SHP77 treated with DMSO at 0.1 percent for 48 hours (cell line): Measurements from ENCODE around the gene PFKFB2.

Experiments
- DNase-seq: peaks from one replicate; lab custom pipeline; 2025; lab: John Stamatoyannopoulos, UW

PFKFB2 gene

DNA sequence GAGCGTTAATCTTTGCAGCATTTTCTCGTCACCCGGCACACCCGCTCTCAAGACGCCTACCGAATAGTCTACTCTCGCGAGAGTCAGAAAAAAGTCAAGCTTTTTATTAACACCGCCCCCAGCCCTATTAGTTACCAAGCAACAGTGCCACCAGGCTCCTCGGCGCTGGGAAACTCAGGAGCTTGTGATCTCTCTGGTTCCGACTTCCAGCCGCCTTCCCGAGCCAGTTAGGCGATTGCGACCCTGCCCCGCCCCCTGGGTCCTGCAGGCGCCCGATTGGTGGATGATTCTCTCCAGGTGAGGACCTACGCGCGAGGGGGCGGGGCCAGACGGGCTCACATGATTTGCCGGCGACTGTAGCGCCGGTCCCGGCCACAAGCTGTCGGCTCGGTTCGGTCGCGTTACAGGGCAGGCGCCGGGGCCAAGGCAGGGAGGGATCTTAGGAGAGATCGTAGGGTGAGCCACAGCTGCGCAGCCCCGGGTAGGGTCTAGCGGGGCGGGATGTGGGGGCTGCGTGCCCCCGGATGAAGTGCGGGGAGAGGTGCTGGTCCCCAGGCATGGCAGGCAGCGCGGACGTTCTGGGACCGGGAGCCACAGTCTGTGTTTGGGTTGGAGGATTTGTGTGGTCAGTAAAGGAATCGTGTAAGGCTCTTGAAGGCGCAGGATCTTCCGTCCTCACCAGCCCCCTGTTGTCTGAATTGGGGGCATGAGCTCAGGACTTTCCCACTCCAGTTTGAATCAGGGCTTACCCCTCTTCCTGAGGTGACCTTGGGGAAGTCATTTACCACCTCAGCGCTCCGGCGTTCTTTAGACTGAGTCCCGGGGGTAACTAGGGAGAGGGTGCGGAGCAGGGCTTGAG lies at the start of gene PFKFB2:
Gene PFKFB2 (plus strand): TSS at position 365 of the 859 bp plus-strand sequence. CDS start 1,443 bp downstream, outside the sequence.
- peak; percentile 96 for DNase-seq

DNA sequence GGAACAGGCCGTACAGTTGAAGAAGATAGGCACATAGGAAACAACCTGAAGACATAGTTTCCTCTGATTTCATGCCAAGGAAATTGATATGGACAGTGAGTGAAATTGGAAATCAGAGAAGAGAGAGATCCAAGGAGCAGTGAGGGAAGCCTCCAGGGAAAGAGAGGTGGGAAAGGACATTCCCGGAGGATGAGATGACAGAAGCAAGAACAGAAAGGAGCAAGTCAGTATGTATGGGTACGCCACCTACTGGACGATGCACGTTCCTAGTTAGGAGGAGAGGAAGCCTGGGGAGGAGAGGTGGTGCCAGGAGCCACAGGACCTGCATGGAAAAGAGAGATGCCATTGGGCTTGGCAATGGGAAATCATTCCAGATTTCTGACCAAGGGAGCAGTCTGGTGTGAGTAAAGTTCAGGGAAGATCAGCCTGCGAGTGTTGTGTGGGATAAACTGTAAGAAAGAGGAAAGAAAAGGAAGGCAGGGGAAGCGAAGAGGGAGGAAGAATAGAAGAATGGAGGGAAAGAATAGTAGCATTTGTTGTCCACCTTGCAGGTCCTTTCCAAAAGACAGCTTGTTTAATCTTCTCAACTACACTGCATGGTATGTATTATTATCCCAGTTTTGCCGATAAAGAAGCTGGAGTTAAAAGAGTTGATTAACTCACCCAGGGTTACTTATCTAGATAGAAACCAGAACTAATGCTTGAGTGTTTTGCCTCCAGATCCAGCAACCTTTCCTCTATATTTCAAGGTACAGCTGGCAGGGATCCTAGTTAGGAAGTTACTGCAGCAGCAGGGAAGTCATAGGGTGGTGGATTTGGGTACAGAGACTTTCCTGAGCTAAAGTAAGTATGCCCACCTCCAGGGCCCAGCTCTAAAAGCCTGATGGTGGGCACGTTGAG lies 47.9 kb upstream of the PFKFB2 start:
- no peak for DNase-seq

DNA sequence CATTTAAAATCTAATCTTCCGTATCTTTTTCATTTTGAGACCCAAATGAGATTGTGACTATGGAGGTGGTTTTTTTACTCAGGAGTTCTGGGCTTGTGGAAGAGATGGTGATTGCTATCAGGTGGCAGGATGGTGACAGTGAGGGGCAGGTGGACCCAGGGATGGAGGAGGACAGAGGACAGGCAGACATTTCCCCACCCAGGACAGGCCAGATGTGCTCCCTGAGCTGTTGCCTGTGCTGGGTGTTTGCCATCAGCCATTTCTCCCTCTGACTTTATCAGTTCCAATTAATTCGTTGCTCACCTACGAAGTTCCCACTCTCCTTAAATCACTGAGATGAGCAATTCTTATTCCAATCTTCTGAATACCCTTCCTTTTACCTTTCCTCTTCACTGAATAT lies 47.0 kb upstream of the PFKFB2 start:
- DNase-seq, result no peak

DNA sequence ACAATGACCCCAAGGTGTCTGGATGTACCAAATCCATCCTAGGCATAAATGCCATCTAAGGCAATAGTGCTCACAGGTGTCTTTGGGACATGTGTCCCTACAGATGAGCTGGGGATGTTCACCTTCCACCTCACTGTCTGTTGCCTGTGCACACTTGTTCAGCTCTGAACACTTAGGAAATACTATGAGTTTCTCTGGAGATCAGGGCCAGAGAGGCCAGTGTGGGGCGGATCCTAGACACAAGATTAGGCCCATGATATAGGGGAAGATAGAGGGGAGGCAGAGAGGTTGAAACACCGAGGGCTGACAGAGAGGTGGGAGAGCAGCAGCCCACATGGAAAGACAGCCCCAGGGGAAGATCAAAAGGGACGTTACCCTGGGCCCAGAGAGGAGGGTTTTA lies 46.2 kb upstream of the PFKFB2 start:
- no peak for DNase-seq

DNA sequence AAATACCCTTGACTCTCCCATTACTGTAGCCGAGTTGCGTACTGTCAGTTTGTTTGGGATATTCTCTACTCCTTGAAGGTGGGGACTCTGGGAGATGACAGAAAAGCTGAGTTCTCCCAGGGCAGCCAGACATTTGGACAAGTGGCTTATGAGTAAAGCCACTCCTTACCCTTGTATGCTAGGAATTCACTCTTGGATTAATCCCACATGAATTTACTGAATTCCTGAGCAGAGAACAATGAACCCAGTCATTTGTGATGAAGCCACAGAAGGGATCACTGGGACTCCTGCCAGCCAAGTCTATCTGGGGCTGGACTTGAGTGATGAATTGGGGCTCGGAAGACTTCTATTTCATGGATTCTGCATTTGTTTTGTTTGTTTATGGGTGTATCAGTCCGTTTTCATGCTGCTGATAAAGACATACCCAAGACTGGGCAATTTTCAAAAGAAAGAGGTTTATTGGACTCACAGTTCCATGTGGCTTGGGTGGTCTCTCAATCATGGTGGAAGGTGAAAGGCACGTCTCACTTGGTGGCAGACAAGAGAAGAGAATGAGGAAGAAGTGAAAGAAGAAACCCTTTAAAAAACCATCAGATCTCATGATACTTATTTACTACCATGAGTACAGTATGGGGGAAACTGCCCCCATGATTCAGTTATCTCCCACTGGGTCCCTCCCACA lies 45.6 kb upstream of the PFKFB2 start:
- DNase-seq, result no peak

DNA sequence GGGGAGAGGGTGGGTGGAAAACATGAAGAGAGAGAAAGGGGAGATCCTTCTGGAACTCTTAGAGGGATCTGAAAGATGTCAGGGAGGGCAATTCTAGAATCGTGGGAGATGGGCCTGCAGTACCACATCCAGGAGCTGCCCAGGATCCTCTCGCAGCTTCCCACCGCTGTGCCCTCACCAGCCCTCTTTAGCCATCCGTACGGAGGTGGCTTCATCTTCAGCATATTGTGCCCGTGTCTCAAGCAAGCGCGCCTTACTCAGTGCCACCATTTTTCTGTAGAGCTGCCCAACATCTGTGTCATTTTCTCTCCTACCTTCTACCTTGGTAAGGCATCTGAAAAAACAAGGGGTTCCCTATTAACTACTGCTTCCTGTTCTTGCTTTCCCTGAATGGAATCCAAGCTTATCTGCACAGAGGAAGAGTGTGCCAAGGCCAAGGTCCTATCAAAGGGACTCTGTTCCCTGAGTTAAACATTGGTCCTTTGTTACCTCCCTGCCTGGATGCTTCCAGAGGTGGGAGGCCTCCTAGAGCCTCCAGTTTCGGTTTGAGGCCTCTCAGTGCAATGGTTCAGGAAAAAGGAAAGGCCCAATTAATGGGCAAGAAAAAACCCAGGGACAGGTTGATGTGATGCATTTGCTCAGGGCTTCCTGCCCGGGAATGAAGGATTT lies 43.8 kb upstream of the PFKFB2 start:
- DNase-seq, result no peak

DNA sequence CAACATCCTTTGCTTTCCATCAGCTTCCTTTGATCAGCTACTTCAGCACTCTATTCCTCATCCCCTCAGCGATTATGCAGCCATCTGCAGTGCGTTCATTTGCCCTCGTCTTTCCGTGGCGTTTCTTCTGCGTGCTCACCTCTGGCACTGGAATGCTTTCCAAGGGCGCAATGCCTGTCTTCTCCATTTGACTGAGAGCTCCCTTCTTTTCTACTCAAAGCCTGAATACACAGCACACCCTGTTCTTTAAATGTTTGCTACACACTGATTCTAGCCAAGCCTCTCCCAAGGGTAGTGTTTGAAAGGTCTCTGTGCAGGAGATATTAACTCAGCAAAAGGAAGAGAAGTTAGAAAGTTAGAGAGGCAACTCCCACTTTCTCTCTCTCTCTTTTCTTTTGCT lies 43.1 kb upstream of the PFKFB2 start:
- DNase-seq, result no peak

DNA sequence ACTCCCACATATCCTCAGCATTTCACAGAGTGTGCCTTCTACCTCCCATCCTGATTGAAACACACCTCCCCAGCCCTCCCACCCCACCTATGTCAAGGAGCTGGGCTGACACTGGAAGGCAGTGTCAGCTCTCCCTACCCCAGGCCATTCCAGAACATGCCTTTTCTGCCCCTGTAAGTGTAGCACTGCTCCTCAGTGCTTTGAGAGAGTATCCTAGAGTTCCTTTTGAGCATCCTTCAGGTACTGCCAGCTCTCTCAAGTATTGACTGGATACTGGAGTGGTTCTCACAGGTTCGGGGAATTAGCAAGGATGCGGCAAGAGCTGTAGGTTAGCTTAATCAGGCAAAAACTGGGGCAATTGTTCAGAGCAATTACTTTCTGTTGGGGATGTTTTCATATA lies 42.3 kb upstream of the PFKFB2 start:
- DNase-seq, result no peak

DNA sequence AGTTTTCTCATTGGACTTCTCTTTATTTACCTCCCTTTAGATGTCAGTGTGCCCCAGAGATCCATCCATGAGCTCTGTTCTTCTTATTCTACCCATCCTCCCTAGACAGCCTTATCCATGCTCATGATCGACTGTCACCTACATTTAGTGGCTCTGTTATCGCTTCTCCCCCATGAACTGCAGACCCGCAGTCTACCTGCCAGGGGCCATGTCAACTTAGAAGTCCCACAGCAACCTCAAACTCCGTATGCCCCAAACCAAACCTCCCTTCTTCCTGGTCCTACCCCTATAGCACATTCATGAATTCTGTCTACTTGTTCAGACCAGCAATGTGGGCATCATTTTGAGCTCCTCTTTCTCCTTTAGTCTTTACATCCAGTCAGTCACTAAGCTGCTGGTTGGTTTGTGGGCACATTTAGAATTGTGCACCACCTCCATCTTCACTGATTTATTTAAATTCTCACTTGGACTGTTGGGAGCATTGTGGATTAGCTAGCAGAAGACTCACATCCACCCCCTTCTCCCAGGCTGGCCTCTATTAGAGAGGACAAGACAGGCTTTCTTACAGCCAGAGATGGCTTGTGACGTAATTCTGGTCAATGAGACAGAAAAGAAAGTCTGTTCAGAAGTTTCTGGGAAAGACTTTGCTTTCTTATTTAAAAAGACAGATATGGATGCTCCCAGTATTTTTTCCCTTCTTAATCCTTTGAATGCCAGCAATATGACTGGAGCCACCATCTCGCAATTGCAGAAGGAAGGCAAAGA lies 39.6 kb upstream of the PFKFB2 start:
- DNase-seq, result no peak

DNA sequence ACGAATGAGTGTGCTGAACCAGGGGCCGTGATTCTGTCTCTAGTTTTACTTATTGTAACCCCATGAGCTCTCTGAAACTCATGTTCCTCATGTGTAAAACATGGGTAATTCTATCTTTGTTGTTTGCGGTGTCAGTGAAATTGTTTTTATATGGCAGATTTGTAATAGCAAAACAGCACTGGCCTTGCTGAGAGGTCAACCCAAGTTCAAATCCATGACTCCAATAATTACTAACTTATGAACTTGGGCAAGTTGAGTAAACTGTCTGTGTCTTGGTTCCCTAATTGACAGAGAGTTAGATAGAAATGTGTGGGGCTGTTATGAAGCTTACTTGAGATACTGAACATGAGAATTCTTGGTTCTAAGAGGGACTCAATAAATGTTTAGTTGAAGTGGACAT lies 38.3 kb upstream of the PFKFB2 start:
- DNase-seq, result no peak

DNA sequence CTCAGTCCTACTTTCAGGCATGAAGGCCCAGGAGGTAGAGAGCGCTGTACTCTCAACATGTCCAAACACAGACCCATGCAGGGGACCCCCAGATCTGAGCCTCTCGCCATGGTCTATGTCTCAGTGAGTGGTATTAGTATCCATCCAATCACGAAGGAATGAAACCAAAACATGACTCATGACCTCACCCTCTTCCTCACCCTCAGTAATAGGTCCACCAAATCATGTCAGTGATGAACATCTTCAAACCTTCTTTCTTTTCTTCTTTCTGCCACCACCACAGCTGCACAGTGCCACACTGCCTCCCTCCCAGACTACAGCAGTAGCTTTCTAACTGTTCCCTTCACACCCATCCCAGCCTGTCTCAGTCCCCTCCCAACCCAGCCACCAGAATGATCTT lies 37.3 kb upstream of the PFKFB2 start:
- no peak for DNase-seq

DNA sequence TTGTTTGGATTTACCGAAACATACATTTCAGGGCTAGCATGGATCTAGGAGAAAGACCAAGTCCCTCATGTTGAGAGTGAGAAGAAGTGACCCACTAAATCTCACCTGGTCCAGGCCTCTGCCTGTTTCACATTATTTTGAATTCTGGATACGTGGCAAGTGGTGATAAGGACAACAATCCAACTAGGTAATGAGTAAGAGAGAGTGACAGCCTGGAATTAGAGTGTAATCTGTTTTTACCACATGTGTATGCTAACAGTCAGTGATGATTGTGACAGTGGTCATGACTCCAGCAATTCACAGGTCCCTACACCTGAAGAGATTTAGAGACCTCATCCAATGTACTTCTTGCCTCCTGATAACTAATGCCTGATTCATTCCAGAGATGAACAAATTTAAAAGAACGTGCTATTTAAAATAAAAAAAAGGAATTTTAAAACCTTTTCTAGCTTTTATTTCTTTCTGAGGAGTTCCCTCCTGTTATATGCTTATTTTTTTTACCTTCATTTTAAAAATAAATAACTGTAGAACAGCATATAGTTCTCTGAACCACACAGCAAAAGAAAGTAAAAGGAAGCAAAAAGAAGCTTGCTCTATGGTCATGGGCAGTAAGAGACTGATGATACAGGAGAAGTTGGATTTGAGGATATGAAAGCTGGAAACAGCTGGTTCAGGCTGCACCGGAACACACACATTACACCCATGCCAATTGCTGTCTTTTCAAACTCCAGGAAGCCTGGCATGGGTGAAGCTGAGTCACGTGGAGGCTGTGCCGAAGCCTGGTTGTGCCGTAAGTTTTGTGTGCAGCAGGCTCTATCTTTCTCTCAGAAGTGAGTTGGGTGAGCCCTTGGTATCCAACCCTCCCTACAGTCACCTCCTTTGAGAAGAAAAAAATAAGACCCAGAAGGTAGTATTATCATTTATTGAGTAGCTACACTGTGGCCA lies 35.2 kb upstream of the PFKFB2 start:
- DNase-seq, result no peak

DNA sequence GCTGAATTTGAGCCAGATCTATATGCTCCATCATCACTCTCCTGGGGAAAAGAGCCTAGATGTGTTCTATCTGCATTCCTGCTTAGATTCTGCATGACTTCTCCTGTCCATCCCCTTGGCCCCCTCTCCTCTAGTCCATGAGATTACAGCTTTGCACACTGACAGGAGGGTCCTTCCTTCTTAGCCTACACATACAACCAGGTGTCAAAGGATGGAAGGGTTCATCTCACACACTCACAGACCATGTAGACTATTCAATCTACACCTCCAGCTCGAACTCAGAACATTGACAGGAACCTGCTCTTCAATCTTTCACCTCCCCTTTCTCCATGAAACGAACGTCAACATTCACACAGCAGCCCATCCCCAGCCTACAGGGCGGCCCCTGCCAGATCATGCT lies 34.4 kb upstream of the PFKFB2 start:
- no peak for DNase-seq

DNA sequence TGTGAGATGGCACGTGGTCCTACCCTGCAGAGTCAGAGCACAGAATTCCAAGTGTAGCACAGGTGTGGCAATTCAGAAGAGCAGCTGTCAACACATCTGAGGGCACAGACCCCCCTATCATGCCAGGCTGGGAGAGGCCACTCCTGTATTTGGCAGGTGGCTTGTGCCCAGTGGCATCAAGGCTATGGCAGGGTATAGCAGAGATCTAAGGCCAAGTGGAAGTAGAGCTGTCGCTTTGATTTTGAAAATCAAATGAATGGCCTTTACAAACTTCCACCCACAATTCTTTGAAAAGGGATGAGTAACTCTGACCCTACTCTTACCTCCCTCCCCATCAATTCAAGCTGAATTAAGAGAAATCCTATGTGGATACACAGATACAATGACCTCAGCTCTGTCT lies 33.9 kb upstream of the PFKFB2 start:
- DNase-seq, result no peak

DNA sequence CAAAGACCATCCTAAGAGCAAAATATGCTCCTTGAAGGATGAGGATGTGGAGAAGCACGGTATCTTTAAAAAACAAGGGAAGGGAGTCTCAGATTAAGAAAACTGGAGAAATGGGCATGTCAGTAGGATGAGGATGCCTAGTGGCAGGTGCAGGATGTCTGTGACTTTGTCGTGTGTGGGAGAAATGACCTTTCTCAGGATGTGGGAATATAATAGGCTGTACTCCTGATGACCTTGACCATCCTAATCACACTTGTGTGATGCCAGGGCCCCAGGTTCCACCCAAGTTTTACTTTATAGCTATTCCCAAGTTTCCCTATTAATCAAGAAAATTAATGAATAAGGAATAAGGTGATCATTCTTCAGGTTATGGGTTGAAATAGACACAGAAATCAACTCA lies 33.4 kb upstream of the PFKFB2 start:
- no peak for DNase-seq

DNA sequence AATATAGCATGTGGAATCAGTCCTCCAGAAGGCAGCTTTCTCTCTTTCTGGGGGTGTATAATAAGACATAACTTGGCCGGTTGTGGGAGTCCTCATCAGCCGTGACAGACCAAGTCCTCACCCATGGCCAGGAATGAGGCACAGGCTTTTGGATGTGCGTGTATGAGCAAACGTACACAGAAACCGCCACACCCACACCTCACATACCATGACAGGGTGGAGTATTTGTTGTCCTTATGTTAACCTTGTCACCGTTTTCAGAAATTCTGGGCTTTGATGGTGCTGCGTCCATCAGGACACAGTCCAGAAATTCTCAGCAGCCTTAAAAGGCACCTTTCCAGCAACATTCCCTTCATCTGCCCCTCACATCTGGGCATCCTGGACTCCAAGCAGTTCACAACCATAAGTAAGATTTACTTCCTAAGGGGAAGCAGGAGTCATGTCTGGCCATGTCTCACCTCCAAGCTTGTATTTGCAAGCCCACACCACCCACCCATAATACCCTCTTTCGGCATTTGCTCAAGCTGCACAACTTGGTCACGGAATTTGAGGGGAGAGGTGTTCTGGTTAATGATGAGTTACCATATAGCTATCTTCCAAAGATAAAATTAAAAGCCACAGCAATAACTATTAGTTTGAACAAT lies 32.9 kb upstream of the PFKFB2 start:
- DNase-seq, result no peak

DNA sequence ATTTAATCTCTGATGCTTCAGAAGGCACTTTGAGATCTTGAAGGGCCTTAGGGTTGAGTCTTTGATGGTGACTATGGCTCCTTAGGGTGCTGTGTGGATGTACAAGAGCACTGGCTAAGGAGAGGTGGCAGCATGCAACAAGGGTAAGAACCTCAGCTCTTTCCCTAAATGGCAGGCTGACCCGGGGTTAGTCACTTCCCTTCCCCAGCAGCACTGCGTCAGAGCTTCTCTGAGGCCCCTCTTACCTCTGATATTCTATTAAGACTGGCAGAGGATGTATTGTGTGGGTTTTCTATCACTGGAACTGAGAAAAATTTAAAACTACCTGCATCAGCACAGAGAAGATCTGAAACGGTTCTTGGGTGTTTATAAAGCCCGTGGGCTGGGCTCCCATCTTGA lies 32.4 kb upstream of the PFKFB2 start:
- no peak for DNase-seq

DNA sequence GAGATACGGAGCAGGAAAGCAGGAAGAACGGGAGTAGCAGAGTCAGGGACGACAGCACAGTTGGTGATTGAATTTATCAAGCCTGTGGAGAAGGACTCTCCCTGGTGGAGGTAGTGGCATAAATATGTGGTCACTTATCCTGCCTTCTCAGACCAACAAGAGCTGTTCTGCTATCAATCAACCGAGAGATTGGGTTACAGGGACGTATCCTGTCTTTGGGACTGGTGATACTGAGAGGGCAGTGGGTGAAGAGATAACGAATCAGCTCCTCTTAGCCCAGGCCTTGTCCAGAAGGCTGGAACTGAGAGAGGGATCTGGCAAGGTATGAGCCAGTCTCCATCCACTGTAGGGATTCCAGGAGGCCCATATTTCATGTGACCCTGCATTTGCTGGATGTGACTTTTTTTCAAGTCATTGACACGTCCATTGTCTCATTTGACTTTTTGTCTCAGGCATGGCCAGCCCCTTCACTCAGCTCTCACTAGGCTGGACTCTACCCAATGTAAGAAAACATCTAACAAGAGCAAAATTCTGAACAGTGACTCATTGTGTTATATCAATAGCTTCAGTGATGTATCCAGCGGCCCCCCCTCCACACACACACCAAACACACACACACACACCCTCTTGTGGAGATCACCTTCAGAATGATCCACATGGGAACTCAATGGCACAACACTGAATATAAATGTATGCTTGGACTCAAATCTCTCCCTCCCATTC lies 31.8 kb upstream of the PFKFB2 start:
- DNase-seq, result no peak
